Measurements from ENCODE around the gene NDNF.

NDNF gene

GRCh38 chr4:121072224-121073003, at the start of gene NDNF:
Gene NDNF (minus strand): TSS chr4:121072535. CDS start chr4:121045837, 26,698 bp downstream.
- peak; percentile 22 for DNase-seq (ENCODE audit: low spot score)

- no peak for DNase-seq (ENCODE audit: low spot score)
Measured at GRCh38 chr4:121119715-121120114, 47.4 kb upstream of the NDNF start.

DNA sequence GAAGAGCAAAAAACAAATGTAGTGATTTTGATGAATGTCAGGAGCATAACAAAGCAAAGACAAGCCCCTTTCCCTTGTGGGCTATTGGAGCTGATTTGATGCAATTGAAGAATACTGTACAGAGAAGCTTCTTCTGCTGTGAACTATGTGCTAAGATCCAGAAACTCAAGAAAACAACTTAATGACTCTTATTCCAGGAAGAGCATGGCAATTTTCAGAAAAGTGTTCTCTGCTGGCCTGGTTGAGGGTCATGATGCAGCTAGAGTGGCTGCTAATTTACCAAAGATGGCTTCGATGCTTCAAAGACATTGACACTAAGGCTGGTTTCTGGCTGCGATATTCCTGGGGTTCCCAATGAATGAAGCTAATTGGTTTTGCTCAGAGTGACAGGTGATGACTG, 46.0 kb upstream of the NDNF start:
- no peak for DNase-seq (ENCODE audit: low spot score)

- no peak for DNase-seq (ENCODE audit: low spot score)
Measured at GRCh38 chr4:121114756-121115155, 42.4 kb upstream of the NDNF start.

GRCh38 chr4:121112530-121112929, 40.2 kb upstream of the NDNF start:
- DNase-seq (ENCODE audit: low spot score): no peak

- no peak for DNase-seq (ENCODE audit: low spot score)
Measured at GRCh38 chr4:121108557-121108956, 36.2 kb upstream of the NDNF start.

- no peak for DNase-seq (ENCODE audit: low spot score)
Measured at GRCh38 chr4:121107507-121107906, 35.2 kb upstream of the NDNF start.

GRCh38 chr4:121100093-121100775, 27.9 kb upstream of the NDNF start:
- DNase-seq (ENCODE audit: low spot score): no peak

DNA sequence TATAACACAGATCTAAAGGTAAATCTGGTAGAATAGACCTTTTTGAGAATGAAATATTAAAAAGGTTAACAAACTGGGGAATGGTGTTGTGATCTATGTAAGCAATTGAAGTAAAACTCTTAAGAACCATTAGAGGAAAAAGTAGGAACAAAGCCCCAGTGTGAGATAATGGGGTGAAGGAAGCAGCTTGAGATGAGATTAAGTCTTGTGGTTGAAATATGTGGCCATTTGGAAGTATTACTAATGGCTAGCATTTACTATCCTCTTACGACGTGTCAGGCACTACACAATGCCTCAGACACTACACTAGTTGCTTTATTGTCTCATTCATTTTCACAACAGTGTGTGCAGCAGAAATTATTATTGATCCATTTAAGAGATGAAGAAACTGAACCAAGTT, 25.9 kb upstream of the NDNF start:
- DNase-seq (ENCODE audit: low spot score): no peak

GRCh38 chr4:121096629-121097028, 24.3 kb upstream of the NDNF start:
- peak; percentile 65 for DNase-seq (ENCODE audit: low spot score)

DNA sequence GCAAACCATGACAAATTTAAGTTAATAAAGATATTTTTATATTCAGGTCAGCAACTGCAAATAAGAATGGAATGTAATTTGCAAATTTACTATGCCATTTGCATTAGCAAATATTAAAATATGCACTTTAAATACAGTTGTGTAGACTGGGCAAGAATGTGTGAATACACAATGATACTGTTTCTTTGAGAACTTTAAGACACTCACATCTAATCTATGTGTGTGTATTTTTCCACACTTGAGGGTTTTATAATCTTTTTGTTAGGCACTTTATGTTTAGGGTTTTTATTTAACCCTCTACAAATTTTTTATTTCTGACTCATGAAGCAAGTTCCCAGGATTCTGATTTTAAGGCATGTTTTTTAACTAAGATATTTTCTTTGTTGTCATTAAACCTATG, 23.9 kb upstream of the NDNF start:
- DNase-seq (ENCODE audit: low spot score): no peak

DNA sequence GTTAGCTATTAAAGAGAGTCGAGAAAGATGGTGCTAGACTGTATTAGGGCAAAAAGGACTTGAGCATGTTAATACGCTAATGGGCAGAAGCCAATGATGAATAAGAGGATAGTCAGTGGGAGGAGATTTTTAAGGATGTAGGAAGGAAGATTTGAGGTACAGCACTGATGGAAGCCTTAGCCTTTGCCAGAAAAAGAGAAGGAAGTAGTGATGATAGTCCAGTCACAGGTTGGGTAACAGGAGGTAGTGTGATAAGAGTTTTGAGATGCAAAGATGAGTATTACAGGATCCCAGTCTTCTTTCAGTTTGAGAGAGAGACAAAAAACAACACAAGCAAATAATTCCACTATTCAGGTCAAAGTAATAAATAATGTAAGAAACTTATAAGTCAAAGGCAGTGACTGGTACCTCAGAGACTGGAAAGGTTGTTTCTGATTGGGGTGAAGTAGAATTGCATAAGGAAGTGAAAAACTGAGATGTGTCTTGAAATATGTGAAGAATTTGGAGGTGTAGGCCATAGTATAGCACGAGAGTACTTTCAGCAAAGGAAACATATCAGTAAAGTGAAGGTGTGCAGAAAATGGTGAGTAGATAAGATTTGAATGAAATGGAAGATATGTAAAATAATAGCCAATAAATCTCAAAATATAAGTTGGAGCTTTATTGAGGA, 22.1 kb upstream of the NDNF start:
- DNase-seq (ENCODE audit: low spot score): no peak

GRCh38 chr4:121093261-121093660, 20.9 kb upstream of the NDNF start:
- DNase-seq (ENCODE audit: low spot score): no peak

DNA sequence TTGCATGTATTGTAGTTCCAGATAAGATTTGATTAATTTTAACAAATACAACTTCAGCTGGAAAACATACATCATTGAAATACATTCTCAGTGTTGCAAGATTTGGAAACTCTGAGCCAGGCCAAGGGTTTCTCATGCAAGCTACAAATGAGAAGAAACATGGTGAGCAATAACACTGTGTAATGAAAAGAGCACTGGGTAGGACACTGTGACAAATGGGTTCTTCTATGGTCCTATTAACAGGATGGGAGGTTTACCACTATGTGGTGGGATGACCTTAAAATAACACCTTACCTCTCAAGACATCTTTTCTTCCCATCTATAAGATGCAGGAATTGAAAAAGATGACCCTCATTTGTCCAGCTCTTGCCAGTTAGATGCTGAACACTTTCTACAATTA, 19.6 kb upstream of the NDNF start:
- DNase-seq (ENCODE audit: low spot score): no peak

GRCh38 chr4:121088867-121089266, 16.5 kb upstream of the NDNF start:
- no peak for DNase-seq (ENCODE audit: low spot score)

GRCh38 chr4:121079376-121079775, 7.0 kb upstream of the NDNF start:
- no peak for DNase-seq (ENCODE audit: low spot score)

- DNase-seq (ENCODE audit: low spot score): no peak
Measured at GRCh38 chr4:121077496-121077895, 5.2 kb upstream of the NDNF start.

DNA sequence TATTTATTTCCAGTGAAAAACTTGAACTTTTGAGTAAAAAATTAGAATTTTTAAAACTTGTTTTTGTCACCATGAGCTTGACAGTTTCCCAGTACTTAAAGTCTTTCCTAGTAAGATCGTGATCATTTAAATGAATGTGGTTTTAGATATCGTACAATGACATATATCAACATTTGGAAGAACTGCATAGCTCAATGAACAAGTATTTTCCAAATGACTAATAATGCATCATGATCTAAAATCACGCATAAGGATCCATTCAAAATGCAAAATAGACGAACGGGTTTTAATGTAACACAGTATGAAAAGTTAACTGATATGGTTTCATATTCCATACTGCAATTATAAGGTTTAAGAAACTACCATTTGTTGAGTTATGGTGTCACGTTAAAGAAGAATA, 4.1 kb upstream of the NDNF start:
- DNase-seq (ENCODE audit: low spot score): no peak

DNA sequence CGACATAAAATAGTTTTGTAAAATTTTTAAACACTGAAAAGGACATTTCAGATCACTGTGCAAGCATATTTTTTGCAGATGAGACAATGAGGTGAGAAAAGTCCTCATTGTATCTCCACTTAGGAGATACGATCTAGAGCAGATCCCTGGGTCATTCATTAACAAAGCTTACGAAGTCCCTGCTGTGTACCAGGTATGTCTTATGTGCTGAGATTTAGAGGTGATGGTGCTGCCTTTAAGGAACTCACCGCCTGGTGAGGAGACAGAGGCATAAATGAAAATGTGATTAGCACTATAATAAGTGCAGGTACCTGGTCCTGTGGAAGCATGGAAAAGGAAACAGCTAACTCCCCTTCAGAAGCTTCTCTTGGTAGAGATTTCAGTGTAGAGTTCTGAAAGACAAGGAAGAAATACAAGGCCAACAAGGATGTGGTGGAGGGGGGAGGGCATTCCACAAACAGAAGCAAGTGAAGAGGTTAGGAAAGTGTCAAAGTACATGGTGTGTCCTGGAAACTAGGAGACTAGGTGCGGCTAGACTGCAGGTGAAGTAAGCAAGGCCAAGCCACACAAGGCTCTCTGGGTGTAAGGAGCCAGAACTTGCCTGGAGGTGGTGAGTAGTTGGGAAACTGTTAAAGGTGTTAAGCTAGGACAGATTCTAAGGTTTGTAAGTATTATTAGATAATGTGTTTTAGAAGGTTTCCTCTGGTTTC, 1.5 kb upstream of the NDNF start:
- DNase-seq (ENCODE audit: low spot score): no peak

GRCh38 chr4:121073004-121073435, 685 bp upstream of the NDNF start:
- DNase-seq (ENCODE audit: low spot score): no peak

DNA sequence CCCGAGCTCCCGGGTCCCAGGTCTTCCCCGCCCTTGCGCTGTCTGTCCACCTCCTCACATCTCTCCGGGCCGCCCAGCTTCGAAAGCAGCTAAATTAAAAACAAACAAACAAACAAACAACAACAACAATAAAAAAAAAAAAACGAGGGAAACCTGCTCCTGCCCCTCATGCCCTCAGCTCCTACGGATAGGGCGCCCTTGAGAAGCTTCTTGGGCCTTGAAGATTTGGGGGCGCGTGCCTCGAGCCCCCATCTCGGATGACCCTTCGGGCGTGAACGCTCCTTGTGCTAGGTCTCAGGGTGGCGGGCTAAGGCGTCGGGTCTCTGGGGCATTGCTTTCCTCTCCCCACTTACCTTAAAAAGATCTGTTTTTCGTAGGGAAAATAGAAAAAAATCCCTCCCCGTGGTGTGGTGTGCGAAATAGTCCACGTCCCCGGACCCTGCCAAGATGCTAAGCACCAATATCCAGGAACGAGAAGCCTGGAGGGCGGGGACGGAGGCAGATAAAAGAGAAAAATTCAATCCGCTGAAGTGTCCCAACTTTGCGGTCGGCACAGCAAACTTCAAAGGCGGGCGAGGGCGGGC, 603 bp downstream of the NDNF start:
- no peak for DNase-seq (ENCODE audit: low spot score)
